ENCODE results near the gene CUL5.
A peak's percentile ranks its signal among the peaks of the same experiment; 100 is the strongest.

Gene CUL5

DNA sequence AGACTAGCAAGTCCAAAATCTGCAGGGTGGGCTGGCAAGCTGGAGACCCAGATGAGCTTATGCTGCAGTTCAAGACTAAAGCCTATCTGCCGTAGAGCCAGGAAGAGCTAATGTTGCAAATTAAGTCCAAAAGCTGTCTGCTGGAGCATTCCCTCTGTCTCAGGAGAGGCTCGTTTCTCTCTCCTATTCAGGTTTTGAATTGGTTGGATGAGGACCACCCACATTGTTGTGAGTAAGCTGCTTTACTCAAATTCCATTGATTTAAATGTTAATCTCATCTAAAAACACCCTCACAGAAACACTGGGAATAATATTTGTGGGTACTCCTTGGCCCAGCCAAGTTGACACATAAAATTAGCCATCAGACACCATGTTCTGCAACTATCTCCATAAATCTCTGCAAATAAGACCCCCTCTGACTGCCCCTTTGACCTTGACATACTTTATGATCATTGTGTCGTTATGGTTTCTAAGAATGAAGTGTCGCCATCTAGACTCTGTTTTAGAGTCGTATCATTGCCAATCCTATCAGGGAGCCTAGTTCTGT, 16.8 kb upstream of the CUL5 start:
- Histone ChIP-seq H3K9me3 (ENCODE audit: low read depth, low read length) (no peaks in the 10 kb centered on the region), H3K36me3 (ENCODE audit: insufficient read depth, low read length) (no peaks in the 10 kb centered on the region), H3K9ac (ENCODE audit: insufficient read length) (no peak overlapping the region), H3K27ac (no peak overlapping the region), H3K4me3 (no peak overlapping the region)
- no peak for TF ChIP-seq EZH2 (IDR thresholded peaks at IDR 0.05)
- no peak for TF ChIP-seq FOXP2 (optimal IDR thresholded peaks at IDR 0.05; ENCODE audit: control extremely low read depth, extremely low read length, insufficient read depth)
- no peak for TF ChIP-seq POLR2AphosphoS5 (IDR thresholded peaks at IDR 0.05; ENCODE audit: borderline replicate concordance, low read depth, low read length)
- no peak for DNase-seq (ENCODE audit: low read depth, low spot score)

- TF ChIP-seq FOXP2 (optimal IDR thresholded peaks at IDR 0.05; ENCODE audit: control extremely low read depth, extremely low read length, insufficient read depth): no peak
- TF ChIP-seq EZH2 (IDR thresholded peaks at IDR 0.05): no peak
- TF ChIP-seq POLR2AphosphoS5 (IDR thresholded peaks at IDR 0.05; ENCODE audit: borderline replicate concordance, low read depth, low read length): no peak
- H3K36me3 ChIP-seq (ENCODE audit: insufficient read depth, low read length): no peaks in the 10 kb centered on the region
- H3K9ac ChIP-seq (ENCODE audit: insufficient read length): no peak overlapping the region
- H3K27ac ChIP-seq: no peak overlapping the region
- DNase-seq (ENCODE audit: low read depth, low spot score): no peak
- no peak overlapping the region for H3K4me3 ChIP-seq
- H3K9me3 ChIP-seq (ENCODE audit: low read depth, low read length): no peaks in the 10 kb centered on the region
Observed at GRCh38 chr11:107996006-107996776, 12.5 kb upstream of the CUL5 start.

GRCh38 chr11:107998761-107999160, 9.9 kb upstream of the CUL5 start:
- TF ChIP-seq EZH2 (IDR thresholded peaks at IDR 0.05) (no peak), POLR2AphosphoS5 (IDR thresholded peaks at IDR 0.05; ENCODE audit: borderline replicate concordance, low read depth, low read length) (no peak), FOXP2 (optimal IDR thresholded peaks at IDR 0.05; ENCODE audit: control extremely low read depth, extremely low read length, insufficient read depth) (no peak)
- no peak overlapping the region for H3K4me3 ChIP-seq
- H3K9ac ChIP-seq (ENCODE audit: insufficient read length): no peak overlapping the region
- H3K9me3 ChIP-seq (ENCODE audit: low read depth, low read length): no peaks in the 10 kb centered on the region
- no peaks in the 10 kb centered on the region for H3K36me3 ChIP-seq (ENCODE audit: insufficient read depth, low read length)
- H3K27ac ChIP-seq: no peak overlapping the region
- DNase-seq (ENCODE audit: low read depth, low spot score): no peak

DNA sequence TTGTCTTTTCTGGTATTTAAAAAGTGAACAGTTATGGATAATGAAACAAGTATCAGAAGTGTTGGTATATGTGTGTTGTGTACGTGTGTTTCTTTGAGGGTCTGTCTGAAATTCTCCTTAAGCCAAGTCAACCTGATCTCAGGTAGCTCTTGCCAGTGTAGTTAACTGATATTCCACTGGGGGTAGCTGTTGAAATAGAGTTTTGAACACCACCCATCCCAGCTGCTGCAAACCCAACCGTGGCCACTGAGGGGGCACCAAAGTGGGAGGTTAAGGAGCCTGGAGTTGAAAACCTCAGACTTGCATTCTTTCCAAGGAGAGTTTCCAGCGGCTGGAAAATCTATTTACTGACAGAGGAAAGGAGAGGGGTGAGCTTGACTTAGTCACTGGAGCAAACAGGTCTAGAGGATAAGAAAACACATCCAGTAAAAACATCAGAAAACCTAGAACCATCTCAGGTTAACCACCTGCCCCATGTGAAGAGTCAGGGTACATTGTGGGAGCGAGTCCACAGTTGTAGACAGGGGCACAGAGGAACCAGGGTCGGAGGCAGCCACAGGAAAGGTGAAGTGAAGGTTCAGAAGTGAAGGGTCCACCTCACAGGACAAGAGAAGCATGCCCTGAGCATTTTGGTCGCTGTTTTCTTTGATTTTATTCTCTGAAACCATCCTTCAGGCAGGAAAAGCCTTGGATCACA, 8.8 kb upstream of the CUL5 start:
- no peak overlapping the region for H3K9ac ChIP-seq (ENCODE audit: insufficient read length)
- no peak for TF ChIP-seq EZH2 (IDR thresholded peaks at IDR 0.05)
- TF ChIP-seq POLR2AphosphoS5 (IDR thresholded peaks at IDR 0.05; ENCODE audit: borderline replicate concordance, low read depth, low read length): no peak
- TF ChIP-seq FOXP2 (optimal IDR thresholded peaks at IDR 0.05; ENCODE audit: control extremely low read depth, extremely low read length, insufficient read depth): no peak
- no peak overlapping the region for H3K27ac ChIP-seq
- H3K4me3 ChIP-seq: no peak overlapping the region
- no peaks in the 10 kb centered on the region for H3K36me3 ChIP-seq (ENCODE audit: insufficient read depth, low read length)
- H3K9me3 ChIP-seq (ENCODE audit: low read depth, low read length): no peaks in the 10 kb centered on the region
- DNase-seq (ENCODE audit: low read depth, low spot score): peak; percentile 20

GRCh38 chr11:108002476-108002875, 6.2 kb upstream of the CUL5 start:
- DNase-seq (ENCODE audit: low read depth, low spot score): no peak
- Histone ChIP-seq H3K27ac (no peak overlapping the region), H3K36me3 (ENCODE audit: insufficient read depth, low read length) (no peaks in the 10 kb centered on the region), H3K9ac (ENCODE audit: insufficient read length) (no peak overlapping the region), H3K9me3 (ENCODE audit: low read depth, low read length) (no peaks in the 10 kb centered on the region), H3K4me3 (no peak overlapping the region)
- TF ChIP-seq FOXP2 (optimal IDR thresholded peaks at IDR 0.05; ENCODE audit: control extremely low read depth, extremely low read length, insufficient read depth): no peak
- no peak for TF ChIP-seq POLR2AphosphoS5 (IDR thresholded peaks at IDR 0.05; ENCODE audit: borderline replicate concordance, low read depth, low read length)
- no peak for TF ChIP-seq EZH2 (IDR thresholded peaks at IDR 0.05)

DNA sequence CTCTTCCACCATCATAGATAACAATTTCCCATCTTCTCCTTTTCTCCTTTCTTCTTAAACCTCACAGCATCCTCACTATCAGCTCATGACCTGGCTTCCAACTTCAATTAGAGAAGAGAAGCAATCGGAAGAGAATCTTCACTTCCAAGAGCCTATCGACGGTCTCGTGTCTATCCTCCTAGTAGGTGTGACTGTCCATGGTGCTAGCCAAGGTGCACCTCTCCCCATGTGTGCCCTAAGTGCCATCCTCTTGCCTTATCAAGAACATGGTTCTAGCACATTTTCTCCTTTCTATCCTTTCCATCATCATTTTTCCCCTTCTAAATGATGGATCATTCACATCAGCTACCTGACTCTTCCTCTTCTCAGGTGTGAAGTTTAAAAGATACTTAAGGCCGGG, 5.1 kb upstream of the CUL5 start:
- Histone ChIP-seq H3K36me3 (ENCODE audit: insufficient read depth, low read length) (no peaks in the 10 kb centered on the region), H3K27ac (no peak overlapping the region), H3K4me3 (no peak overlapping the region), H3K9me3 (ENCODE audit: low read depth, low read length) (no peaks in the 10 kb centered on the region), H3K9ac (ENCODE audit: insufficient read length) (no peak overlapping the region)
- DNase-seq (ENCODE audit: low read depth, low spot score): no peak
- TF ChIP-seq POLR2AphosphoS5 (IDR thresholded peaks at IDR 0.05; ENCODE audit: borderline replicate concordance, low read depth, low read length) (no peak), FOXP2 (optimal IDR thresholded peaks at IDR 0.05; ENCODE audit: control extremely low read depth, extremely low read length, insufficient read depth) (no peak), EZH2 (IDR thresholded peaks at IDR 0.05) (no peak)

DNA sequence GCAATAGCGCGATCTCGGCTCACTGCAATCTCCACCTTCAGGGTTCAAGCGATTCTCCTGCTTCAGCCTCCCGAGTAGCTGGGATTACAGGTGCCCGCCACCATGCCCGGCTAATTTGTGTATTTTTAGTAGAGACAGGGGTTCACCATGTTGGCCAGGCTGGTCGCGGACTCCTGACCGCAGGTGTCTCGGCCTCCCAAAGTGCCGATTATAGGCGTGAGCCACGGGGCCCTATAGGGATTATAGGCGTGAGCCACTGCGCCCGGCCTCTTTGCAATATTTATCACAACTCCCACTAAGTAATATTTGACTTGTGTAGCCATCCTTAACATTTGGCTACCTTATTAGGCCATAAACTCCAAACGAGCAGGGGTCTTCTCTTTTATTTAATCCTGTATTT, 879 bp upstream of the CUL5 start:
- no peak overlapping the region for H3K27ac ChIP-seq
- H3K9me3 ChIP-seq (ENCODE audit: low read depth, low read length): no peaks in the 10 kb centered on the region
- TF ChIP-seq EZH2 (IDR thresholded peaks at IDR 0.05): no peak
- no peak for TF ChIP-seq POLR2AphosphoS5 (IDR thresholded peaks at IDR 0.05; ENCODE audit: borderline replicate concordance, low read depth, low read length)
- no peak for TF ChIP-seq FOXP2 (optimal IDR thresholded peaks at IDR 0.05; ENCODE audit: control extremely low read depth, extremely low read length, insufficient read depth)
- H3K4me3 ChIP-seq: no peak overlapping the region; the same call in 1 of the 2 replicates
- peaks cover 4% of the 10 kb centered on the region for H3K36me3 ChIP-seq (ENCODE audit: insufficient read depth, low read length)
- no peak overlapping the region for H3K9ac ChIP-seq (ENCODE audit: insufficient read length)
- no peak for DNase-seq (ENCODE audit: low read depth, low spot score)

Measured in SK-N-MC (cell line).